Measurements from ENCODE around the gene LRTM2.

DNA sequence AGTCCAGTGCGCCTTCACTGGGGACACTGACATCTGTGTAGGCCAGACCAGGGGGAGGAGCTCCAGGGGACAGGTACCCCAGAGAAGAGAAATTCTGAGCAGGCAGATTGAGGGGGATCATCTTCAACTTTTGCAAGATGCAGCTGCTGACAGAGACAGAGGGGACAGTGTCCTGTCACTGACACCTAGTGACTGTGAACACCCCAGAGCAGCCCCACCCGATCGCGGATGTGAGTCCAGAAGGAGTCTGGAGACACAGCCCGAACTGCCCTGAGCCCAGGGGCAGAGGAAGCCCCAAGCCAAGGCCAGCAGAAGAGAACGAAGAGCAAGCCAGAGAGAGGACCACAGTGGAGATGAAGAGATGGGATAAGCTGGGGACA is 21.7 kb upstream of the LRTM2 start:
- TF ChIP-seq, protein P1, sequence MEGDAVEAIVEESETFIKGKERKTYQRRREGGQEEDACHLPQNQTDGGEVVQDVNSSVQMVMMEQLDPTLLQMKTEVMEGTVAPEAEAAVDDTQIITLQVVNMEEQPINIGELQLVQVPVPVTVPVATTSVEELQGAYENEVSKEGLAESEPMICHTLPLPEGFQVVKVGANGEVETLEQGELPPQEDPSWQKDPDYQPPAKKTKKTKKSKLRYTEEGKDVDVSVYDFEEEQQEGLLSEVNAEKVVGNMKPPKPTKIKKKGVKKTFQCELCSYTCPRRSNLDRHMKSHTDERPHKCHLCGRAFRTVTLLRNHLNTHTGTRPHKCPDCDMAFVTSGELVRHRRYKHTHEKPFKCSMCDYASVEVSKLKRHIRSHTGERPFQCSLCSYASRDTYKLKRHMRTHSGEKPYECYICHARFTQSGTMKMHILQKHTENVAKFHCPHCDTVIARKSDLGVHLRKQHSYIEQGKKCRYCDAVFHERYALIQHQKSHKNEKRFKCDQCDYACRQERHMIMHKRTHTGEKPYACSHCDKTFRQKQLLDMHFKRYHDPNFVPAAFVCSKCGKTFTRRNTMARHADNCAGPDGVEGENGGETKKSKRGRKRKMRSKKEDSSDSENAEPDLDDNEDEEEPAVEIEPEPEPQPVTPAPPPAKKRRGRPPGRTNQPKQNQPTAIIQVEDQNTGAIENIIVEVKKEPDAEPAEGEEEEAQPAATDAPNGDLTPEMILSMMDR (tag by site-specific recombination; IDR thresholded peaks at IDR 0.05): no peak
- TF ChIP-seq, protein P2, sequence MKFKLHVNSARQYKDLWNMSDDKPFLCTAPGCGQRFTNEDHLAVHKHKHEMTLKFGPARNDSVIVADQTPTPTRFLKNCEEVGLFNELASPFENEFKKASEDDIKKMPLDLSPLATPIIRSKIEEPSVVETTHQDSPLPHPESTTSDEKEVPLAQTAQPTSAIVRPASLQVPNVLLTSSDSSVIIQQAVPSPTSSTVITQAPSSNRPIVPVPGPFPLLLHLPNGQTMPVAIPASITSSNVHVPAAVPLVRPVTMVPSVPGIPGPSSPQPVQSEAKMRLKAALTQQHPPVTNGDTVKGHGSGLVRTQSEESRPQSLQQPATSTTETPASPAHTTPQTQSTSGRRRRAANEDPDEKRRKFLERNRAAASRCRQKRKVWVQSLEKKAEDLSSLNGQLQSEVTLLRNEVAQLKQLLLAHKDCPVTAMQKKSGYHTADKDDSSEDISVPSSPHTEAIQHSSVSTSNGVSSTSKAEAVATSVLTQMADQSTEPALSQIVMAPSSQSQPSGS (tag by site-specific recombination; IDR thresholded peaks at IDR 0.05; ENCODE audit: low read depth): no peak
- no peak for TF ChIP-seq SETDB1 (IDR thresholded peaks at IDR 0.05; ENCODE audit: insufficient read length, low read length)
- TF ChIP-seq KLF7 (tag by site-specific recombination; IDR thresholded peaks at IDR 0.05; ENCODE audit: borderline replicate concordance): no peak
- no peak for TF ChIP-seq HOXD13 (CRISPR knock-in tag; IDR thresholded peaks at IDR 0.05; ENCODE audit: borderline replicate concordance)
